HG02759 (cell line): ENCODE data around the gene MYL10.

Source experiments
- ATAC-seq: cut with Tn5 transposase; IDR thresholded peaks from one replicate; pipeline ENCODE4 v1.9.1; 2021; ENCODE audit warnings: mild to moderate bottlenecking, moderate library complexity; ENCODE audit not compliant: unreplicated experiment

The MYL10 gene

GRCh38 chr7:101598986-101599771 lies 29.9 kb downstream of the MYL10 start:
- ATAC-seq, result no peak

DNA sequence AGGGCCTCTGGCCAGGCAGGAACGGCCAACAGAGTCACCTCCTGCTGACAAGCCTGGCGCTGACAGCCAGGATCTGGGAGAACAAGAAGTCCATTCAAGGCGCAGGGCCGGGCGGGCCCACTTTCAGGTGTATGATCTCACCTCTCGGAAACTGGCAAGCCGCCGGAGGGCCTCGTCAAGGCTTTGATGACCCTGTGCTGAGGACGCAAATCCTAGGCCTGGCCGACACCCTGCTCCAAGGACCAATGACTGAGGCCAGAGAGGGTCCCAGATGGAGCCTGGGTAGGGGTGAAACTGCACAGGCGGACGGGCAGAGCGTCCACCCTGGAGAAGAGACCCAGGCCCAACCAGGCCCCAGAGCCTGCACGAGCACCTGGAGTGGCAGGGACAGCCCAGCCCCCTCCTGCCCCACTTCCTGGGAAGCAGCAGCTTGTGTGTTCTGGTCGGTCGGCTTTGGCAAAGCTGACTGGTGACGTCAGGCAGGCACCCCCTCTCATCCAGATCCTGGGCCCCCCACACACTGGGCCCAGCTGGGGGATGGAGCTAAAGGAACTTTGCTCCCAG lies 30.6 kb downstream of the MYL10 start:
- no peak for ATAC-seq

DNA sequence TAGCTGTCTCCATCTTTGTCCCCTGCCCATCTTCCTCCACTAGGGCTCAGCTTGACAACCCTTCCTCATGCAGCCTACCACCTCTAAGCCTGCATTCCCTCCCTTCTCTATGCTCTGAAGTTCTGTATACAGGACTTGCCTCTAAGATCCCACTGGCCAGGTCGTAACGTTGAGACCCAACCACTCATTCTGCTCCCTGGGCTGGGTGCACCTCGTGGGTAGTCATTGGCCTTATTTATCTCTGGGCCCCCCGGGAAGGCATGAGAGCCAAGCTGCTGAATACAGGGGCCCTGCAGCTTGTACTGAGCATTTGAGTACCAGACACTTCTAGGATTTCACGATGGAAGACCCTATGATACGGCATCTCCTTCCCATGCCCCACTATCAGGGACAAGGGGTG lies 31.2 kb downstream of the MYL10 start:
- no peak for ATAC-seq

DNA sequence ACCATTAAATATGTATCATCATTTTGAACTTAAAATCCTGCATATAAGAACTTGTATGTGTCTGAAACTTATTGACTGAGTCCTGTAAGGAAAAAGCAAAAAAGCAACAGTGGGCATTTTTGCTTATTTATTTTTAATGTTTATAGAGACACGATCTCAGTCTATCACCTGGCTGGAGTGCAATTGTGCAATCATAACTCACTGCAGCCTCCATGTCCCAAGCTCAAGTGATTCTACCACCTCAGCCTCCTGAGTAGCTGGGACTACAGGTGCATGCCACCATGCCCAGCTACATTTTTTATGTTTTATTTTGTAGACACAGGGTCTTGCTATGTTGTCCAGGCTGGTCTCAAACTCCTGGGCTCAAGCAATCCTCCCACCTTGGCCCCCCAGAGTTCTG lies 32.2 kb downstream of the MYL10 start:
- no peak for ATAC-seq

DNA sequence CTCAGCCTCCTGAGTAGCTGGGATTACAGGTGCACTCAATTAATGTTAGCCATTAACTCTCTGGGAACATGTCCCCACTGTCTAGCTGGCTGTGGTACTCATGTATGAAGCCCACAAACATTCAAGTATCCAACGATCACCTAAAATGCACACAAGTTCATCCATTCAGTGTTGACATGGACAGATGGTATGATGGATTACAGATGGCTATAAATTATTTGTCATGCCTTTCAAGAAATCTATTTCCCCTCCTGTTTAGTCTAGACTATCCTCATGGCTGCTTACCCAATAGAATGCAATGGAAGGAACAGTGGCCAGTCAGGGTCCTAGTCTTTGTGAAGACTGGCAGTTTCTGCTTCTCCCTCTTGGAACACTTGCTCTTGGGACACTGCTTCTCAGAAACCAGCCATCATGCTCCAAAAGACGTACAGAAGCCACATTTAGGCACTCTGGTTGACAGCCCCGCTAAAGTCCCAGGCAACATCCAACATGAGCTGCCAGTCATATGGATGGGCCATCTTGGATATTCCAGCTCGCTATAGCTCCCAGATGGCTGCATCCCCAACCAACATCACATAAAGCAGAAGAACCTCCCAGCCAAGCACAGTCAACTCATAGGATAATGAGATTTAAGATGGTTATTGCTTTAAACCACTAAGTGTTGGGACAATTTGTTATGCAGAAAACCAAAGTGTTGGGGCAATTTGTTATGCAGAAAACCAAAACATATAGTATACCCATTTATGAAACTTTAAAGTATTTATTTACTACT lies 33.1 kb downstream of the MYL10 start:
- no peak for ATAC-seq

GRCh38 chr7:101595246-101595645 lies 33.9 kb downstream of the MYL10 start:
- no peak for ATAC-seq

- ATAC-seq, result no peak
Observed at GRCh38 chr7:101594790-101595189, 34.3 kb downstream of the MYL10 start.

DNA sequence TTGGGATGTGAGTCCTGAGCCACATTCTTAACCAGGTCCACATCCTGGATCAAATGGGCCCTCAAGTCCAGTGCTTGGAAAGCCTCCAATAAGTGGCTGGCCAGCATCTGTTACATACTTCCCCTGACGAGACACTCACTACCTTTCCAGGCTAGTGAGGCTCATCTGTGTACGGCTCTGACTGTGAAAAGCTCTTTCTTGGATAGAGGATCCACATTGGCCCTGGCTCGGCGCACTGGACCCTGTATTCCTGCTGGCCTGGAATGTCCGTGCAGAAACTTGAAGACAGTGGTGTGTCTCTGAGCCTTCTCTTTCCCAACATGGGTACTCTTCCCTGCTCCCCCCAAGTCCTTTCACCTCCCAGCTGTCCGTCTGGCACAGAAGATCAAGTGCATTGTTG lies 35.5 kb downstream of the MYL10 start:
- no peak for ATAC-seq

GRCh38 chr7:101591504-101591903 lies 37.6 kb downstream of the MYL10 start:
- ATAC-seq, result no peak

DNA sequence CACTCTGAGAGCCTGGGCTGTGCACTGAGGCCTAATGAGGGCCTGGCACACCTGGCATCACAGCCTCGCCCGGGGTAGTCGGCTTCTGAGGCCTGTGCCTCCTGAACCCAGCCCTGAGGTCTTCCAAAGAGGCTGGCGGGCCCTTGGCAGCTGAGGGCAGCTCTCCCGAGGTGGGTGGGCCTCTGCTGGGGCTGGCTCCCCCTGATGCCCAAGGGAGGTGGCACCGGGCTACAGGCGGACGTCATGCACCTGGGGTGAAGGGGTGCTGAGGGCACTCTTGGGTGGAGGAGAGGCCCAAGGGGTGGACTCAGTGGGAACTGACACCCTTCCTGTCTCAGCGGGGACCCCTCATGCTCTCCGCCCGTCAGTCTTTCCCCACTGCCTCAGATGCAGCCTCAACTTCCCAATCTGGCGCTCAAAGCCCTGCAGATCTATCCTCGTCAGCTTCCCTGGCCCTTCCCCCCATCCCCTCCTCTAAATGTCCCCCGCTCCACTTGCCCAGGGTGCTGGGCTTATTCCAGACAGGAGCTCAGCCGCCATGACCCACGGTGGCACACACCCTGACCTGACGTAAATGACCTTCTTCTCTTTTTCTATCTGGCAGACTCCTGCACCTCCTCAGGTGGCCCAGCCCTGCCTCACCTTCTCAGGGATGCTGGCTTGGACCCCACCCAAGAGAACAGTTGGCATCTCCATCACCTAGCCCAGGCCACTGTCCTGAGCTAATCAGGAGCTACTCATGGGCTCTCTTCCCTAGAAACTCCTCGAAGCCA lies 38.2 kb downstream of the MYL10 start:
- no peak for ATAC-seq

- ATAC-seq, result no peak
Observed at GRCh38 chr7:101589976-101590662, 39.0 kb downstream of the MYL10 start.

DNA sequence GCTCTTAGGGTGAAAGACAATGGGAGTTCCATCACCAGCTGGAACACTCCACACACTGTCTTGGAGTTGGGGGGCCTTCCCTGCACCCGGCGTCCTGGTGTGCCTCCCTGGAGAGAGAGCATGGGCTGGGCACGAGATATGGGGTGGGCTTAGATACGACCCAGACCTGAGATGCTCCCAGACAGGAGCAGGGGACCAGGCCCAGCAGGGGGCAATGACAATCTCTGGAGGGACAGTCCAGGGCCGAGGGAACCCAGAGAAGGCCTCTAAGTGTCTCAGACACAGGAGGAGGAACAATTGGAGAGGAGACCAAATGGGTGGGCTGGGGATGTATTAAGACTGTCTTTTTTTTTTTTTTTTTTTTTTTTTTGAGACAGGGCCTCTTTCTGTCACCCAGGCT lies 40.0 kb downstream of the MYL10 start:
- no peak for ATAC-seq

- no peak for ATAC-seq
Observed at GRCh38 chr7:101588131-101588935, 40.8 kb downstream of the MYL10 start.

GRCh38 chr7:101586906-101587677 lies 42.0 kb downstream of the MYL10 start:
- ATAC-seq, result no peak

- no peak for ATAC-seq
Observed at GRCh38 chr7:101586078-101586905, 42.8 kb downstream of the MYL10 start.

GRCh38 chr7:101582971-101583370 lies 46.1 kb downstream of the MYL10 start:
- ATAC-seq, result no peak

DNA sequence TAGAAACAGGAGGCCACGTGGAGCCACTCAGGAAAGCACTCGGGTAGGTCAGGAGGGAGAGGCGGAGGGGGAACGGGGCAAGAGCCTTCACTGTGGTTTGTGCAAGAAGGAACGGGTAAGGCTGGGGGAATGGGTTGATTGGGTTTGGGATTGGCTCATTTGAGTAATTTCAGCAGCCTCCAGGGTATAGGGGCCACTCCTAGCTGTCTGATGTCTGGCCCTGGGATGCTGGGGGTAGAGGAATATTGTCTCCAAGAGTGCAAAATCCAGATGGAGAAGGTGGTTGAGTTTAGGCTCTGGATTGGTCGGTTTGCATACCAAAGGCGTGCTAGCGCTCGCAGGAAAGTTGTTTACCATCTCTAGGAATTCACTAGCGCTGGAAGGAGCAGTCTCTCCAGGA lies 47.2 kb downstream of the MYL10 start:
- no peak for ATAC-seq

DNA sequence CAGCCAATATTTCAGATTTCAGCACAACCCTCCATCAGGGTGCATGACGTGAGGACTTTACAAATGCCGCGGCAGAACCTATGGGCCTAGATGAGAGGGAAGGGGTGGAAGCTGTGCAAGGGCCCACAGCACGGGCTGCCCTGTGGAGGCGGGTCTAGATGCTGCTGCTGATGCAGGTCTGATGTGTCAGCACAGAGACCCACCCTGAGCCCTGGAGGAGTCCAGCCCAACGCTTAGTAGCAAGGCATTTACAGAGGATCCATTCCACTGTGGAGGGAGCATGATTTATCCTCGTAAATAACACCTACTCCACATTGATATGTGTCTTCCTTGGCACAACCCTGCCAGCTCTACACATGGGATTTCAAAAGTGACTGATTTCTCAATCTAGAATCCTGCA lies 48.5 kb downstream of the MYL10 start:
- no peak for ATAC-seq
